Measurements from ENCODE around the gene COL23A1.

Gene COL23A1

DNA sequence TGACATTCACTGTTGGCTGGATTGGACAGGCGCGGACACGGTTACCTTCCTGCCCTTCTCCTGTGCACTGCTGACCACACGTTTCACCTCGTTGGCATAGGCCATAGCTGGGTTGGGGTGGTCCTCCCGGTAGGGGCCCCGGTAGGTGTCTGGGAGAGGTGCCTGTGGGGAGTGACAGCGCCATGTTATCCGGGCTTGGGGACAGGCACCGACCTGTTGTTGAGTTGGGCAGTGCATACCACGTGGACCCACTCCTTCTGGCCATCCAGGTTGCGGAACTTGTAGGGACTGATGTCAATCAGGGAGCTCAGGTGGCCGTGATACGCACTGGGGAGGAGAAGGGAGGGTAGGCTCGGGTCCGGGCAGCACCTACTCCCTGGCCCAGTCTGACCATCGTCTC, 365.8 kb downstream of the COL23A1 start:
- no peaks in the 10 kb centered on the region for H3K4me1 ChIP-seq (ENCODE audit: control insufficient read depth, insufficient read depth, low read length)
- H3K36me3 ChIP-seq (ENCODE audit: control insufficient read depth in 2 of 2, insufficient read depth in 1 of 2, low read length in 2 of 2) = peaks cover 23 to 89% of the 10 kb centered on the region in 2 experiments; a peak in 2 of 3 replicates
- H3K27ac ChIP-seq (ENCODE audit: extremely low read depth, low read depth, low read length) = no peak overlapping the region
- ChIA-PET POLR2A (interaction anchor here (0.9 to 5.1 kb wide), 3 partner anchors 9 to 71 kb away, joined by 3 to 20 read pairs (median 4); partner anchors contain the start of genes HNRNPAB and NHP2), CTCF (interaction anchor here (0.6 kb wide), 1 partner anchor 148 kb away, joined by 3 read pairs; no protein-coding TSS in a partner anchor)
- no peak overlapping the region for H3K4me3 ChIP-seq (ENCODE audit: low read depth, low read length)
- TF ChIP-seq SETDB1 (IDR thresholded peaks at IDR 0.05; ENCODE audit: insufficient read length, low read length) = no peak
- TF ChIP-seq ZNF184 (tag by site-specific recombination; IDR thresholded peaks at IDR 0.05) = no peak
- no peak for TF ChIP-seq ZNF202 (tag by site-specific recombination; IDR thresholded peaks at IDR 0.05; ENCODE audit: borderline replicate concordance)
- H3K9me3 ChIP-seq (ENCODE audit: control insufficient read depth, insufficient read depth, low read depth, low read length) = no peaks in the 10 kb centered on the region

DNA sequence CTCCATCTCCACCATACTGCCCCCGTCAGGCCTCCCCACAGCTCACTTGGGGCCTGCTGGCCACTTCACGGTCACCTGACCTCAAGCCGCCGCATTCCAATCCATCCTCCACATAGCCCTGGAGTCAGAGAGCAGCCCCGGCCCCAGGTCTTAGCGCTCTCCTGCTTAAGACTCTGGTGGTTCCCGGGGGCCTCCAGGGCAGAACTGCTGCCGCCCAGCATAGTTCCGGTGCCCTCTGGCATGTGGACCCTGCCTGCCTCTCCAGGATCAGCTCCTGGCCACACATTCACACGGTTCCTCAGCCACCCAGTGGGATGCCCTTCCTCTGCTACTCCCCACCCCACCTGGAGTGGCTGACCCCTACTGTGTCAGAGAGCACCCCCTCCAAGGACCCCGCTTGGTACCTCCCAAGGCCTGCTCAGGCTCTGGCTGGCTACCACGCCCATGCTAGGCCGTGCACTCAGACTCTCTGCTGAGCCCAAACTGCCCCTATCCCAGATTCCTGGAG, 366.3 kb downstream of the COL23A1 start:
- ChIA-PET POLR2A (interaction anchor here (0.9 to 5.1 kb wide), 2 partner anchors 9 to 20 kb away, joined by 3 to 20 read pairs; partner anchors contain the start of gene HNRNPAB), CTCF (no interaction called here)
- H3K9me3 ChIP-seq (ENCODE audit: control insufficient read depth, insufficient read depth, low read depth, low read length) = no peaks in the 10 kb centered on the region
- H3K36me3 ChIP-seq (ENCODE audit: control insufficient read depth in 2 of 2, insufficient read depth in 1 of 2, low read length in 2 of 2) = peaks cover 24 to 84% of the 10 kb centered on the region in 2 experiments
- no peaks in the 10 kb centered on the region for H3K4me1 ChIP-seq (ENCODE audit: control insufficient read depth, insufficient read depth, low read length)
- H3K27ac ChIP-seq (ENCODE audit: extremely low read depth, low read depth, low read length) = no peak overlapping the region
- H3K4me3 ChIP-seq (ENCODE audit: low read depth, low read length) = no peak overlapping the region
- TF ChIP-seq ZEB2 (tag by site-specific recombination; IDR thresholded peaks at IDR 0.05) (no peak), ZBTB1 (tag by site-specific recombination; IDR thresholded peaks at IDR 0.05) (no peak), ZNF302 (tag by site-specific recombination; IDR thresholded peaks at IDR 0.05; ENCODE audit: low read depth) (no peak), ZNF146 (tag by site-specific recombination; IDR thresholded peaks at IDR 0.05) (no peak), GLIS2 (tag by site-specific recombination; IDR thresholded peaks at IDR 0.05) (peak; percentile 61), ZNF510 (tag by site-specific recombination; IDR thresholded peaks at IDR 0.05; ENCODE audit: insufficient replicate concordance) (no peak), ZIC2 (tag by site-specific recombination; IDR thresholded peaks at IDR 0.05) (peak; percentile 84), ZNF132 (tag by site-specific recombination; IDR thresholded peaks at IDR 0.05; ENCODE audit: borderline replicate concordance) (no peak), GLIS1 (tag by site-specific recombination; IDR thresholded peaks at IDR 0.05) (peak; percentile 90), ZNF292 (tag by site-specific recombination; IDR thresholded peaks at IDR 0.05; ENCODE audit: borderline replicate concordance, low read depth) (no peak), ZNF777 (tag by site-specific recombination; IDR thresholded peaks at IDR 0.05; ENCODE audit: borderline replicate concordance) (no peak), ZFP3 (tag by site-specific recombination; IDR thresholded peaks at IDR 0.05; ENCODE audit: low read depth) (no peak), ZNF843 (tag by site-specific recombination; IDR thresholded peaks at IDR 0.05) (no peak)
- TF ChIP-seq, protein P1, sequence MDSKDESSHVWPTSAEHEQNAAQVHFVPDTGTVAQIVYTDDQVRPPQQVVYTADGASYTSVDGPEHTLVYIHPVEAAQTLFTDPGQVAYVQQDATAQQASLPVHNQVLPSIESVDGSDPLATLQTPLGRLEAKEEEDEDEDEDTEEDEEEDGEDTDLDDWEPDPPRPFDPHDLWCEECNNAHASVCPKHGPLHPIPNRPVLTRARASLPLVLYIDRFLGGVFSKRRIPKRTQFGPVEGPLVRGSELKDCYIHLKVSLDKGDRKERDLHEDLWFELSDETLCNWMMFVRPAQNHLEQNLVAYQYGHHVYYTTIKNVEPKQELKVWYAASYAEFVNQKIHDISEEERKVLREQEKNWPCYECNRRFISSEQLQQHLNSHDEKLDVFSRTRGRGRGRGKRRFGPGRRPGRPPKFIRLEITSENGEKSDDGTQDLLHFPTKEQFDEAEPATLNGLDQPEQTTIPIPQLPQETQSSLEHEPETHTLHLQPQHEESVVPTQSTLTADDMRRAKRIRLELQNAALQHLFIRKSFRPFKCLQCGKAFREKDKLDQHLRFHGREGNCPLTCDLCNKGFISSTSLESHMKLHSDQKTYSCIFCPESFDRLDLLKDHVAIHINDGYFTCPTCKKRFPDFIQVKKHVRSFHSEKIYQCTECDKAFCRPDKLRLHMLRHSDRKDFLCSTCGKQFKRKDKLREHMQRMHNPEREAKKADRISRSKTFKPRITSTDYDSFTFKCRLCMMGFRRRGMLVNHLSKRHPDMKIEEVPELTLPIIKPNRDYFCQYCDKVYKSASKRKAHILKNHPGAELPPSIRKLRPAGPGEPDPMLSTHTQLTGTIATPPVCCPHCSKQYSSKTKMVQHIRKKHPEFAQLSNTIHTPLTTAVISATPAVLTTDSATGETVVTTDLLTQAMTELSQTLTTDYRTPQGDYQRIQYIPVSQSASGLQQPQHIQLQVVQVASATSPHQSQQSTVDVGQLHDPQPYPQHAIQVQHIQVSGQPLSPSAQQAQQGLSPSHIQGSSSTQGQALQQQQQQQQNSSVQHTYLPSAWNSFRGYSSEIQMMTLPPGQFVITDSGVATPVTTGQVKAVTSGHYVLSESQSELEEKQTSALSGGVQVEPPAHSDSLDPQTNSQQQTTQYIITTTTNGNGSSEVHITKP (tag by site-specific recombination; IDR thresholded peaks at IDR 0.05) = peak; percentile 84
- TF ChIP-seq, protein P2, sequence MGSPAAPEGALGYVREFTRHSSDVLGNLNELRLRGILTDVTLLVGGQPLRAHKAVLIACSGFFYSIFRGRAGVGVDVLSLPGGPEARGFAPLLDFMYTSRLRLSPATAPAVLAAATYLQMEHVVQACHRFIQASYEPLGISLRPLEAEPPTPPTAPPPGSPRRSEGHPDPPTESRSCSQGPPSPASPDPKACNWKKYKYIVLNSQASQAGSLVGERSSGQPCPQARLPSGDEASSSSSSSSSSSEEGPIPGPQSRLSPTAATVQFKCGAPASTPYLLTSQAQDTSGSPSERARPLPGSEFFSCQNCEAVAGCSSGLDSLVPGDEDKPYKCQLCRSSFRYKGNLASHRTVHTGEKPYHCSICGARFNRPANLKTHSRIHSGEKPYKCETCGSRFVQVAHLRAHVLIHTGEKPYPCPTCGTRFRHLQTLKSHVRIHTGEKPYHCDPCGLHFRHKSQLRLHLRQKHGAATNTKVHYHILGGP (tag by site-specific recombination; IDR thresholded peaks at IDR 0.05) = no peak
- TF ChIP-seq, protein P3, sequence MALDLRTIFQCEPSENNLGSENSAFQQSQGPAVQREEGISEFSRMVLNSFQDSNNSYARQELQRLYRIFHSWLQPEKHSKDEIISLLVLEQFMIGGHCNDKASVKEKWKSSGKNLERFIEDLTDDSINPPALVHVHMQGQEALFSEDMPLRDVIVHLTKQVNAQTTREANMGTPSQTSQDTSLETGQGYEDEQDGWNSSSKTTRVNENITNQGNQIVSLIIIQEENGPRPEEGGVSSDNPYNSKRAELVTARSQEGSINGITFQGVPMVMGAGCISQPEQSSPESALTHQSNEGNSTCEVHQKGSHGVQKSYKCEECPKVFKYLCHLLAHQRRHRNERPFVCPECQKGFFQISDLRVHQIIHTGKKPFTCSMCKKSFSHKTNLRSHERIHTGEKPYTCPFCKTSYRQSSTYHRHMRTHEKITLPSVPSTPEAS (tag by site-specific recombination; IDR thresholded peaks at IDR 0.05) = no peak
- TF ChIP-seq, protein P4, sequence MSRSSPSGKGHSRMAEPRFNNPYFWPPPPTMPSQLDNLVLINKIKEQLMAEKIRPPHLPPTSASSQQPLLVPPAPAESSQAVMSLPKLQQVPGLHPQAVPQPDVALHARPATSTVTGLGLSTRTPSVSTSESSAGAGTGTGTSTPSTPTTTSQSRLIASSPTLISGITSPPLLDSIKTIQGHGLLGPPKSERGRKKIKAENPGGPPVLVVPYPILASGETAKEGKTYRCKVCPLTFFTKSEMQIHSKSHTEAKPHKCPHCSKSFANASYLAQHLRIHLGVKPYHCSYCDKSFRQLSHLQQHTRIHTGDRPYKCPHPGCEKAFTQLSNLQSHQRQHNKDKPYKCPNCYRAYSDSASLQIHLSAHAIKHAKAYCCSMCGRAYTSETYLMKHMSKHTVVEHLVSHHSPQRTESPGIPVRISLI (tag by site-specific recombination; IDR thresholded peaks at IDR 0.05) = no peak

Data from HEK293 (cell line).